NCI-H146 (cell line): ENCODE data around the gene CHML.

Experiments
- DNase-seq: peaks from one replicate; lab custom pipeline; 2025; lab: John Stamatoyannopoulos, UW

CHML gene

DNA sequence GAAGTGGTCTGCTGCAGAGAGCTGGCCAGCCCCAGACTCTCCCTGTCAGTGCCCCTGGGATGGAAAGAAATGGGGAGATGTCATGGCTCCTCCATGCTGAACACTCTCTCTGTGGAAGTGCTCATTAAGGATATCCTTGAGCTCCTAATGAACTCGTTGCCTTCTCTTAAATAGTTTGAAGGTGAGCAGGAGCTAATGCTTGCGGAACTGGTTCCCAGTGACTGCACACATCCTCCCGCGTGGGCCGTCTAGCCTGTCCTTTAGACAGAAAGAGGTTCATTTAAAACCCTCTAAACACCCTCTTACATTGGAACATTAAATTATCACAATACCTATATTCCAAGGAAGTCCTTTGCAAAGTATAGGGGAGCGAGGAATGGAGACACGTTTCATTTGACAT, 6.0 kb upstream of the CHML start:
- no peak for DNase-seq

DNA sequence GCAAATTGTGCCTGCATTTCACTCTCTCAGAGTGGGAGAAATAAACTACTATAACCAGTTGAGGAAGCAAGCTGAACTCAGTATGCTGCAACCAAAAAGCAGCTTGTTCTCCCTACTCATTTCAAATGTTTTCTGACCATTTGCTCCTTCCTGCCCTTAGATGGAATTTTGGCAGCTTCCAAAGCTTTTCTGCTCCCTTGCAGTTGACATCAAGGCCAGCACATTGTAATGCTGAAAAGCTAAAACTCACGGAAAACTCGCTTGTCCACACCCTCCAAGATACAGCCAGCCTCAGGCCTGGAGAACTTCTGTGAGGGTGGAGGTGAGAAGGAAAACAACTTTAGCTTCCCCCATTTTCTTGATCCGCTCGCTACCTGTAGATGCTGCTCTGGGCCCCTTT, 5.0 kb upstream of the CHML start:
- DNase-seq: no peak

DNA sequence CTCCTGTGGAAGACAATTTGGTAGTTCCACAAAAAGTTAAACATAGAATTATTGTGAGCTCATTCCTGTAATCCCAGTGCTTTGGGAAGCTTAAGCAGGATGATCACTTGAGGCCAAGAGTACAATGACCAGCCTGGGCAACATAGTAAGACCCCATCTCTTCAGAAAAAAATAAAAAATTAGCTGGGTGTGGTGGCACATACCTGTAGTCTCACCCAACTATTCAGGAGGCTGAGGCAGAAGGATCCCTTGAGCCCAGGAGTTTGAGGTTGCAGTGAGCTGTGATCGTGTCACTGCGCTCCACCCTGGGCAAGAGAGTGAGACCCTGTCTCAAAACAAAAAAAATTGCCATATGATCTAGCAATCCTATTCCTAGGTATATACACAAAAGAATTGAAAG, 4.1 kb upstream of the CHML start:
- no peak for DNase-seq

DNA sequence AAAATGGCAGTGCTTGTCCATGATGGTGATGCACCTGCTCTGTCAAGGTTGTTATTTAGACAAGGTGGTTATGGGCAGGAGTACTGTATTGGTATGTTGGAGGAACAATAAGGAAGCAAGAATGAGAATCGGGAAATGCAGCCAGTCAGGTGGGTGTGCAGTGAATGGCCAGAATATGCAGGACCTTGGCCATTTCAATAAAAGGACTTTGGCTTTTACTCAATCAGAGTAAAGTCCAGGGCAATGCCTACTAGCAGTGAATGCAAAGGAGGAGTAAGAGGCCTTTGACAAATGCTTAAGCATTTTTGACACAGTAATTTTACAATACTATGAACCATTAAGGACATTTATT, 2.4 kb upstream of the CHML start:
- DNase-seq: no peak

DNA sequence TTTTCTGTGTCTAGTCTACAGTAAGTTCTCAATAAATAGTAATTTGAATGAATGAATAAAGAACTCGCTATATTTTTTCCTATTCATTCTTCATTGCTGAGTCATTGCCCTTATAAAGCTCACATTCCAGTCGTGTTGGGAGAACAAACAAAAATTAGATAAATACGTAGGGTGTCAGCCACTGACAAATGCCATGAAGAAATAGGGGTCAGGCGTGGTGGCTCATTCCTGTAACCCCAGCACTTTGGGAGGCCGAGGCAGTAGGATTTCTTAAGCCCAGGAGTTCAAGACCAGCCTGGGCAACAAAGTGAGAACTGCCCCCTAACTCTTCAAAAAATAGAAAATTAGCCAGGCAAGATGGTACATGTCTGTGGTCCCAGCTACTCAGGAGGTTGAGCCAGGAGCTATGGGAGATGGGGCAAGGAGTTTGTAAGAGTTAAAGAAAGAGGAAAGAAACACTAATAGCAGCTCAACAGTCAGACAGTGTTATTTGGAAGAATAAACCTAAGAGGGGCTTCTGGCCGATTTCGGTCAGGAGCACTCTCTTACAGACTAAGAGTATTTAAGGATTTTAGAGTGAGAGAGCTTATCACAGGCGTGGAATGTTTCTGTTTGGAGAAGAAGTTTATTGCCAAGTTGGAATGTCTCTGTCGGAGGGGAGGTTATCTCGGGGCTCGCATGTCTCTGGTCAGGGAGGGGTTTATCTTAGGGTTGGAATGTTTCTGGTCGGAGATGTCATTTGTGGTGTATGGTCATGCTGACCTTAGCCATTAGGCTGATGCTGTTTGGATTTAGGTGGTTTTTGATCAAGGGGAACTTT, 1.8 kb upstream of the CHML start:
- DNase-seq: no peak

DNA sequence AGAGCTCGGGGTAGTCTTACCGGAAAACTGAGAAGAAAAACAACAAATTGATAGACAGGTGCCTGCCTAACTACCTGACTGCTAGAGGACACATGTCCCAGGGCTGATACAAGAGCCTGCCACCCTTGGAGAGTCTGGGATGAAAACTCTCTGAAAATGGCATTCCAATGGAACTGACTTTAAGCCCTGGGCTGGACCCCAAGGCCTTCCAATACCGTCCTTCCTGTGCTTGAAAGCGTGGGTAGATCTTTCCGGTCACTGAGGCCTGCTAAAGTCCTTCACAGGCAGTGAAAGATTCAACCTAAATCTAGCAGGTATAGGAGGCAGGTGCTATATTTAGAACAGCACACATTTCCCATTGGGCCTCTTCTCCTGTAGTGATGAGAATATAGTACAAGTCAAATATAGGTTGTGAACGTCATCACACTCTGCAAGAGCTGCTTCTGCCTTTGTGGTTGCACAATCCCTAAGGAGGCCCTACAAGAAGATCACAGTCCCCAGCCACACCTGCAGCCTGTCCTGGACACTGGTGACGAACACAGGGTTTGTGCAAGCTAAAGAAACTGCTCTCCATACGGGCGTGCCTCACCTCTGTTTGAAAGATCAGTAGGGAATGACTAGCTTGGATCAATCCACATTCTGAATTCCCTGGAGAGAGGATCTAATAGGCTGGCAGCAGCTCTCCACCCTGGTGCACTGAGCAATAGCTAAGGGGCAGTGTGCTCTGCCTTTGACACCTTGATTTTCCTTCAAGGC, 876 bp upstream of the CHML start:
- DNase-seq: no peak

DNA sequence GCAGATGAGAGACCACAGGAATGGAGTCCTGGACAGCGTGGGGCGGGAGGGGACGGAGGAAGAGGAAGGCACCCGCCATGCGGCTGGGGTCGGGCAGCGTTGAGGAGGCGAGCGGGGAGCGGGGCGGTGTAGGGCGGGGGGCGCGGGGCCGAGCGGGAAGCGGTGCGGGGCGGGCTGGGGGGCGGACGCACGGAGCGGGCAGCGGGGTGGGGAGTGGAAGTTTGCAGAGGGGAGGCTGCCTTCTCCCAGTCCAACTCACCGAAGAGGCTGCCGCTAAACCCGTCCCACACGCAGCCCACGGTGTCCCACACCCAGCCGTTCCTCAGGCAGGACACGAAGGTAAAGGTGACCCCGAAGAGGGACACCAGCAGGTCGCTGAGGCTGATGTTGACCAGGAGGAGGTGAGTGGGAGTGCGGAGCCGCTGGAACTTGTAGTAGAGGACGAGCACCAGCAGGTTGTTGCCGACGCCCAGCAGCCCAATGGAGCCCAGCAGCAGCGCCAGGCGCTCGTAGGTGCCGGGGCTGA, 483 bp downstream of the CHML start:
- DNase-seq: peak; percentile 75

DNA sequence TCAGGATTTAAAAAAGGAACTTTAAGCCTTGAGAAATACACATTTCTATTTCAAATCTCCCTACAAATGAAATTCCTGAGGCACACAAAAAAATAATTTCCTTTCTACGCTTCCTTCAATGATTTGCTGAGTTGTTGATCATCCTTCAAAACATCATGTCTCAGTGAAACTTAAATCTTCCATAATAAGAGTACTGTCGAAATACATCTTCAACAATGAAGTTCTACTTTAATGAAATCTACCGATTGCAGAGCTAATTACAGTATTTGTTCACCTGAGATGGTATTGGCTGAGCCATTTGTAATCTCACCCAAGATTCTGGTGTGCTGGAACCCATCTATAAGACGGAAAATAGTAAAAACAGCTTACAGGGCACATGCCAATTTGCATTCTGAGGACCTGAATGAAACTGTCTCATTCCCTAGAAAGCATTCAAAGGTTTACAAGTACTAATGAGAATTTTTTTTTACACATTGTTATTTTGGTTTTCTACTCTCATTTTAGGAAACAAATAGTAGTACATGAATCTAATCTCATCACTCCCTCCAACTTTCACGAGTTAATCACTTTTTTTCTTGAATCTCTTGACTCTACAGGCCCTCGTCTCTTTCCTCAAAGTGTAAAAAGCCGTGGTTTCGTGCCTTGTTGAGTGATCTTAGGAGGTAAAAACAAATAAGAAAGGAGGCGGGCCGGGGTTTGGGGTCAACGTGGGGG, 1.1 kb downstream of the CHML start:
- DNase-seq: peak; percentile 20

DNA sequence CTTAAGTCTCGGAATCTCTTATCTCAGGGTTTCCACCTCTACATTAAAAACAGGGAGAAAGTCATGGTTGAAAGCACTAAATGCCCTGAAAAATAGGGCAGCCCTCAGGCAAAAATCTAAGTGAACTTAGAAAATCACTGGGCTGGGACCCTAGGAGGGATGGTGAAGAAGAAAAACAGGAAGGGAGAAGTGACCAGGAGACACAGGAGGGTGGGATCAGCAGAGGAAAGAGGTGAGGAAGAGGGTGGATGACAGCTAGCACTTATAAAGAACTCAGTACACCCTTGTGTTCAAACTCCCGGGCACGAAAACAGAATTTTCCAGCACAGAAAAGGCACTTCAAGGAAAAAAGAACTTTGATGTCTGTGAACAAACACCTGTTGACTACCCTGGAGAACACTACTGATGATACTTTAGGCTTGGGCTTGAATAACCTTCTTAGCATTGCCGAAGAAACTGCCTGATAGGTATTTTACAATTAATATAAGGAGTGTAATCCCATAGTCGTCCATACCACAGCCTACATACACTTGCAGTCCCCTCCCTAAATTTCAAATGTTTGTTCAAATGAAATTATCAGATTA, 2.0 kb downstream of the CHML start:
- no peak for DNase-seq

DNA sequence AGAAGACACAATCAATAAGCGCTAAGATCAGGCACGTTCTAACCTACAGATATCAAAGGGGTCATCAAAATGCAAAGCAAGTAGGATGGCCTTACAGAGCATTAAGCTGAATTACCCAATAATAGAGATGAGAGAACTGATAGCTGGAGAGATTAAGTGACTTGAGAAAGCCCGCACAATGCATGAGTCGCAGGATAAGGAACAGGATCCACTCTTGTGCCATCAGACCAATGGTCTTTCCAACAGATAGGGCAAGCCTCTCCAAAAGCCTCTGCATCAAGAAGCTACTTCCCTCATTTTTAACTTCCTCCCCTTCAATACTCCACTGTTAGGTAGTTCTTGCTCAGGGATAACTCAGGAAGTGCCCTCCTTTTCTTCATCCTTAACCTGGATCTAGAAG, 2.6 kb downstream of the CHML start:
- DNase-seq: no peak

DNA sequence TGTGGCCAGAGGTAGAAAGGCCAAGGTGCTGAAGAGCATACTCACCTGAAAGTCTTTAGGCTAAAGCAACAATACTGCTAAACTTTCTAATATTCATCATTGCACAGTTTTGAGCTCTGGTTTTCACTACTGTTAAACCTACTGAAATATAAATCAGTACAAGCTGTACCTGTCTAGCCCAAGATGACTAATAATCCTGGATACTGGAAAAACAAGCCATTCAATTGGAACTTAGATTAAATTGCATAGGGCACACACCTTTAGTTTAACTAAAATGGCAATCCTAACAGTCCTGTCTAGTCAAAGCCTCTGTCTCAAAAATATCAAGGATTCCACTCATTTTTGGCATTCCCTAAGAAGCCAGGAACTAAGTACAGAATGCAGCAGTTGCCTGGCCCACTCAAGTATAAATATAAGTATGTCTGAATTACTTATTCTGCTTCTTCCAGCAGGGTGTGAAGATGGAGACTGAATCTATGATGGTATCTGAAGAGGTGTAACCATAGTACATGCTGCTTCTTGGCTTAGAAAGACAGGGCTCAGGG, 3.1 kb downstream of the CHML start:
- DNase-seq: no peak

DNA sequence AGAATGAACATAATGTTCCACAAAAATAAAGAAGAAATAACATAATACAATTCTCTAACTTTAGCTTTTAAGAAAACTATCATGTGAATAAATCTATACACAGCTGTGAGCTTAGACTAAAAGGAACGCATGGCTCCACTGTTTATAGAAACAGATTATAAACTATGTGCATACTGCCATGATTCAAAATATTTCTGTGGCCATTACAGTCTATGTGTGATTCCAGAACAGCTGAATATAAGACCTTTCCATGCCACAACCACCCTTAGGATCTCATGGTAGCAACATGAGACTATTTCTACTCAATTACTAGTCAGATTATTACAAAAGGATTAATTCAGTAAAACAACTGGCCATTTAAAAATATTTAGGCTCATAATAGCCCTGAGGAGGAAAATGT, 3.9 kb downstream of the CHML start:
- no peak for DNase-seq

DNA sequence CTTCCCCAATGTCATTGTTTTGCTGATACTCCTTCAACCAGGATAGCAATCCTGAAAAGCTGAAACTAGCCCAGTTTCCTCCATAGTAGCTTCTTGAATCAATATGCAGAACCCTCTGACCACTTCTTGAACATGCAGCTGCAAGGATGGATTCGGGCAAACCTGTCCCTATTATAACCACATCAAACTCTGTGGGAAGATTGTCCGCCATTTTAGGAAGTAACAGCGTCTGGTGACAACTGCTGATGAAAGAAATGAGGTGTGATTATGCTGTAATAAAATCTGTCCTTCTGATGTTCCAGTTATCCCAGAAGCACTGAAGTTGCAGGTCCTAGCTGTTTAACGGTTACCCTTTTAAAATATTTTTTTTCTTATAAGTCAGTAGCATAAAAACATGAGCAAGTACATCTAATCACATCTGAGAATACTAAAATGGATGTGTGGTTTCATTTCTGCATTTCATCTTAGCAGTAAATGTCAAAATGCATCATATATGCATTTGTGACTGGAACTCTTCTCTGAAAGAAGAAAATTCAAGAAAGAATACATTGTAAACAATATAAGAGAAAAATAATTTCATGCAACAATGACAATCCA, 4.5 kb downstream of the CHML start:
- no peak for DNase-seq

DNA sequence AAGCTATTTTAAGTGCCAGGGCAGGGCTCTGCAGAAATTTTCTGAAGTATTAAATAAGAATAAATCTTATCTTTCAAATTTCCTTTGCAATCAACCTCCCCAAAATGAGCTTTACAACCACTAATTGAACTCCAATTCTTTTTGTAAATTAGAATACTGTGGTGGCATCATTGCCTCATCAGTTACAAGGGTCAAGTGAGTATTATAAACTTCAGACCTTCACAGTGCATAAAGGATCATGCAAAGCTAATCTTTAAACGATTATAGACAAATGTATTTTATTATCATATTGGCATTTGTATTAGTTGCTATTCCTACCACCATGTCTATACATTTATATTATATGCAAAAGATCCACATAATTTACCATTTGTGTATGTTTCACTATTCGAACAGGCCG, 7.2 kb downstream of the CHML start:
- no peak for DNase-seq

DNA sequence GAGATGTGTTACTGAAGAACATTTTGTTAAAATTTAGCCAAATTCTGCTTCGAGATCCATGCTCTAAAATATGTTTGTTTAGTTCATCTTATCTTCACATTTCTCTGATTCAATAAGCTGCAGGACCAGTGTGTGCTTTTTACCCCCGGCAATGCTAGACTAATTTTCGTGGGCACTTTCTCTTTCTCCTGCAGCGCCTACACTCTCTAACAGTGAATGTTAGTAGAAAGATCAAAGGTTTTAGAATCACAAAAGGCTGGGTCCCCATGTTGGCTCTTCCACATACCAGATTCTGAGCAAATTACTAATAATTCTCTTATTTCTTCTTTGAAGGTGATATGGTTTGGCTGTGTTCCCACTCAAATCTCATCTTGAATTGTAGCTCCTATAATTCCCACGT, 8.5 kb downstream of the CHML start:
- DNase-seq: no peak

DNA sequence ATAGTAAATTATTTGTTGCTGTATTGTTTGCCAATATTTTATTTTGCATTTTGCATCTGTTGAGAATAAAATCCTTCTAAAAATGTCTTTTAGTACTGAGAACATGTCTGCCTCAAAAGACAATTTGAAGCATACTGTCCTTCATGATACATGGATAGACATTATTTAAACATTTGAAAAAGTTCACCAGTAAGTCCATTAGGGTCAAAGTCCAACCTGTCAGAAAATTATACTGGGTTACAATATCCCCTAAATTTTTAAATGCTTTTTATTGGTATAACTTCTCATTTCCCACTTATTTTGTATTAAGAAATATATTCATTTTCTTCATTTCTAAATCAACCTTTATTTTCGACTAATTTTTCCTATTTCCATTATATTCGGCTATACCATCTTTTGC, 9.3 kb downstream of the CHML start:
- DNase-seq: no peak

DNA sequence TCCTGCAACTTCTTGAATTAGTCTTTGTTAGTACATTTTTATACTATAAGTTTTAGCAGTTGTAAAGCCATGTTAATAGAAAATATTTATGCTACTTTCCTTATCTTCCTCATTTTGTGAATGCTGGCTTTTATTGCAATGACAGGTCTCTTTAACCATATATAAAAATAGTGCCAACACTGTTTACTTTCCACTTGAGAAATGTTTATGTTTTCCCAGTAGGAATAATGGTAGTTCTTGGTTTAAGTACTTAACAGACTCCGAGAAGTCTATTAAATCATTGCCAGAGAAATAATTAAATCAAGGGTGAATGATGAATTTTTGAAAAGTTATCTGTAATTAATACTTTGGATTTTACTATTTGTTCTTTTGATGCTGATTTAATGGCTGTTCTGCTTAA, 9.7 kb downstream of the CHML start:
- DNase-seq: no peak

DNA sequence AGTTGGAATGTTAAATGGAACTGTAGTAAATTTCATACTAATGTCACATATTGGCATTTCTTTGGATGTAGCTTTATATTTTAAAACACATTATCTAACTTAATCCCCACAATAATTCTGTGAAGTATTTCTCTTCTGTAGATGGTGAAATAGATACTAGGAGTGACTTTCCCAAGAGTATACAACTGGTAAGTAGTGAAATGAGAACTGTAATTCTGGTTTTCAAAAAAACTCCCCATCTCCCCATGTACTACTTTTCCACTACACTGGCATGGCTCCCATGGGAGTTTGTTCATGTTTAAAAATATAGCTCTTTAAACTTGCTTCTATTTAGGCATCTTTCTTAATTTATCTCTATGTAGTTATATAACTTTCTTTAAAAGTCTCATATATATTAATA, 10.2 kb downstream of the CHML start:
- no peak for DNase-seq

DNA sequence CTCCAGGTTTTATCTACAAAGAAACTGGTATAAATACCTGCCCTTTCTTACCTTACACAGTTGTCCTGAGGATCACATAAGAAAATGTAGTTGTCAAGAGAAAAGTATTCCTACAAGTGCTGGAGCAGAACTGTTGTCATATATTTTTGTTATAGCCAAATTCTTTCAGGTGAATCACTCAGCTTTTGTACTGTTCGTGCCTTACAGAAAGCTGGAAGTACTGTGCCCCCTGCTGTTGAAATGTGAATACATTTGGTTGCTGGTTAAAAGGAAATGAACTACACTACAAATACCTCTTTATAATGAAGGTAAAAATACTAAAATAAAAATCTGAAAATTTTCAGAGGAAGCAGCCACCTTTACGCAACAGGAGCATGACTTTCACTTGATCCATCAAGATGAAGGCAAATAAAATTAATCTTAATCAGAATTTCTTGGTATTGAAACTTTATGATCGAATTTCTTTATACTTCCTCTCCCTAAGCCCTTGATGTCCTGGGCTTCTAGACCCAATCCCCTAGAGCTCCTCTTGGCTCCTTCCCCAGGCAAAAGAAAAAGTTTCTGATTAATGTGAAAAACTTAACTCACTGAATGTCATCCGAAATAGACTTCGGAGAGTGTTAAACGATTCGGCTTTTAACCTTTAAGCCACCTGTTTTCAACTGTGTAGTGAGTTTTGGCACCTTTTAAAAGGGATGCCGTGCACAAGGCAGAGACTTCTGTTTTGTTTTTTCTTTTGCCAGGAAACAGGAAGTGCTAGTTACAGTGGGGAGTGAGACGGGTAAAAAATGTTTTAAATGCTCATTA, 12.5 kb downstream of the CHML start:
- peak; percentile 50 for DNase-seq

DNA sequence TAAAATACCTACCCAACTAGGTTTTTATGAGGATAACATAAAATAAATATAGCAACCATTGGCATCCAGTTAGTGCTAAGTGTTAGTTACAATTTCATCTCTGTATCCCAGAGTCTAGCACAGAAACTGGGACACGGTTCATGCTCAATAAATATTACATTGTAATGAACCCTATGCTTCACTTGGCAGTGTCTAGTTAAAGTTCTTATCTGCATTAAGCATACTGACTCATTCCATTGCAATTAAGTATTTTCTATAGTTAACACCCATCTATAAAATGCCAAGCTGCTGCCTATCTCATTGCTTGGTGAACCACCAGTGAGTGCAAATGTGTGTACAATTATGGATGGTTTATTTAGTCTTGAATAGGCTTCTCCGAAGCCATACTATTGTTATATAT, 15.2 kb downstream of the CHML start:
- no peak for DNase-seq

DNA sequence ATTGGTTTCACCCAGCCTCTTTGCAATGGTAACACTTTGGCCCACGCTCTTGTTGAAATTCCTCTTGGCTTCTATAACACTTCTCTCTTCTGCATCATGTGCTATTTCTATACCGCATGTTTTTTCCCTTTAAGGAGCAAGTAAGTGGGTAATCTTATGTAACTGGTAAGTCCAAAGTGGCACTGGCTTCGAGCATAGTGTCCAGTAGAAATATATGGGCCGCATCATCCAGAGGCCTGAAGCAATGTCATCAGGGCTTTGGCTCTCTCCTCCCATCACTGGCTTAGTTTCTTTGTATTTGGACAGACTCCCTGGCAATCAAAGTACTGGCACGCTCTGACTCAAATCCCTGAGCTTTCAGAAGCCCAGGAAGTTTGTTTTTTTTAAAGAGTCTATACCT, 17.5 kb downstream of the CHML start:
- DNase-seq: no peak
